ENCODE data around the gene AKR7A3.
"Not testable (repeated sequence)": the region's sequence is repeated elsewhere in the genome, so short reads cannot be mapped to it uniquely, and the experiment has no call there.

Gene AKR7A3

GRCh38 chr1:19308509-19308907 is 19.9 kb upstream of the AKR7A3 start:
- peaks cover 18% of the 10 kb centered on the region for H3K4me1 ChIP-seq (ENCODE audit: insufficient read depth, low read length)
- H3K9me3 ChIP-seq (ENCODE audit: low read length): no peaks in the 10 kb centered on the region
- no peak overlapping the region for H3K4me3 ChIP-seq (ENCODE audit: low read depth in 1 of 2, low read length in 2 of 2)
- H3K36me3 ChIP-seq (ENCODE audit: insufficient read depth, low read length): peaks cover 48% of the 10 kb centered on the region
- no peak overlapping the region for H3K9ac ChIP-seq (ENCODE audit: low read length)
- no peaks in the 10 kb centered on the region for H3K27me3 ChIP-seq (ENCODE audit: control insufficient read depth in 1 of 2, insufficient read depth in 2 of 2, low read length in 2 of 2)
- H3K27ac ChIP-seq (ENCODE audit: low read depth, low read length): no peak overlapping the region

GRCh38 chr1:19307794-19308508 is 19.4 kb upstream of the AKR7A3 start:
- Histone ChIP-seq H3K9me3 (ENCODE audit: low read length) (no peaks in the 10 kb centered on the region), H3K36me3 (ENCODE audit: insufficient read depth, low read length) (peaks cover 54% of the 10 kb centered on the region), H3K4me1 (ENCODE audit: insufficient read depth, low read length) (peaks cover 12% of the 10 kb centered on the region), H3K9ac (ENCODE audit: low read length) (no peak overlapping the region), H3K27me3 (ENCODE audit: control insufficient read depth in 1 of 2, insufficient read depth in 2 of 2, low read length in 2 of 2) (no peaks in the 10 kb centered on the region), H3K27ac (ENCODE audit: low read depth, low read length) (no peak overlapping the region), H3K4me3 (ENCODE audit: low read depth in 1 of 2, low read length in 2 of 2) (no peak overlapping the region)

- Histone ChIP-seq H3K36me3 (ENCODE audit: insufficient read depth, low read length) (peaks cover 58% of the 10 kb centered on the region), H3K27me3 (ENCODE audit: control insufficient read depth in 1 of 2, insufficient read depth in 2 of 2, low read length in 2 of 2) (no peaks in the 10 kb centered on the region), H3K9ac (ENCODE audit: low read length) (no peak overlapping the region)
These were observed 18.4 kb upstream of the AKR7A3 start for GRCh38 chr1:19306941-19307340.

GRCh38 chr1:19305880-19306279 is 17.3 kb upstream of the AKR7A3 start:
- no peak overlapping the region for H3K27ac ChIP-seq (ENCODE audit: low read depth, low read length)
- no peaks in the 10 kb centered on the region for H3K9me3 ChIP-seq (ENCODE audit: low read length)
- peaks cover 4% of the 10 kb centered on the region for H3K4me1 ChIP-seq (ENCODE audit: insufficient read depth, low read length)
- H3K4me3 ChIP-seq (ENCODE audit: low read depth in 1 of 2, low read length in 2 of 2): no peak overlapping the region
- H3K27me3 ChIP-seq (ENCODE audit: control insufficient read depth in 1 of 2, insufficient read depth in 2 of 2, low read length in 2 of 2): no peaks in the 10 kb centered on the region
- H3K36me3 ChIP-seq (ENCODE audit: insufficient read depth, low read length): peaks cover 58% of the 10 kb centered on the region
- H3K9ac ChIP-seq (ENCODE audit: low read length): no peak overlapping the region

More at GRCh38 chr1:19306941-19307340, 18.4 kb upstream of the AKR7A3 start:
- Histone ChIP-seq H3K27ac (ENCODE audit: low read depth, low read length) (no peak overlapping the region), H3K9me3 (ENCODE audit: low read length) (no peaks in the 10 kb centered on the region), H3K4me1 (ENCODE audit: insufficient read depth, low read length) (peaks cover 10% of the 10 kb centered on the region), H3K4me3 (ENCODE audit: low read depth in 1 of 2, low read length in 2 of 2) (no peak overlapping the region)

- H3K4me3 ChIP-seq (ENCODE audit: low read depth in 1 of 2, low read length in 2 of 2); H3K27me3 ChIP-seq (ENCODE audit: control insufficient read depth in 1 of 2, insufficient read depth in 2 of 2, low read length in 2 of 2); H3K27ac ChIP-seq (ENCODE audit: low read depth, low read length); H3K9ac ChIP-seq (ENCODE audit: low read length); H3K4me1 ChIP-seq (ENCODE audit: insufficient read depth, low read length); H3K9me3 ChIP-seq (ENCODE audit: low read length): not testable (repeated sequence)
- H3K36me3 ChIP-seq (ENCODE audit: insufficient read depth, low read length): peaks cover 58% of the 10 kb centered on the region
These were observed 15.5 kb upstream of the AKR7A3 start for GRCh38 chr1:19304081-19304480.

- Histone ChIP-seq H3K4me3 (ENCODE audit: low read depth in 1 of 2, low read length in 2 of 2) (no peak overlapping the region), H3K27ac (ENCODE audit: low read depth, low read length) (no peak overlapping the region), H3K36me3 (ENCODE audit: insufficient read depth, low read length) (peaks cover 22% of the 10 kb centered on the region), H3K4me1 (ENCODE audit: insufficient read depth, low read length) (no peaks in the 10 kb centered on the region), H3K27me3 (ENCODE audit: control insufficient read depth in 1 of 2, insufficient read depth in 2 of 2, low read length in 2 of 2) (no peaks in the 10 kb centered on the region), H3K9ac (ENCODE audit: low read length) (no peak overlapping the region), H3K9me3 (ENCODE audit: low read length) (no peaks in the 10 kb centered on the region)
These were observed 11.6 kb upstream of the AKR7A3 start for GRCh38 chr1:19300211-19300610.

- Histone ChIP-seq H3K9ac (ENCODE audit: low read length) (no peak overlapping the region), H3K36me3 (ENCODE audit: insufficient read depth, low read length) (no peaks in the 10 kb centered on the region), H3K27me3 (ENCODE audit: control insufficient read depth in 1 of 2, insufficient read depth in 2 of 2, low read length in 2 of 2) (no peaks in the 10 kb centered on the region), H3K4me3 (ENCODE audit: low read depth in 1 of 2, low read length in 2 of 2) (no peak overlapping the region), H3K4me1 (ENCODE audit: insufficient read depth, low read length) (no peaks in the 10 kb centered on the region), H3K9me3 (ENCODE audit: low read length) (no peaks in the 10 kb centered on the region), H3K27ac (ENCODE audit: low read depth, low read length) (no peak overlapping the region)
These were observed 6.1 kb upstream of the AKR7A3 start for GRCh38 chr1:19294638-19295037.

- Histone ChIP-seq H3K9me3 (ENCODE audit: low read length) (no peaks in the 10 kb centered on the region), H3K9ac (ENCODE audit: low read length) (no peak overlapping the region), H3K4me3 (ENCODE audit: low read depth in 1 of 2, low read length in 2 of 2) (peak overlapping the region; percentile 11 to 60), H3K27me3 (ENCODE audit: control insufficient read depth in 1 of 2, insufficient read depth in 2 of 2, low read length in 2 of 2) (no peaks in the 10 kb centered on the region), H3K36me3 (ENCODE audit: insufficient read depth, low read length) (no peaks in the 10 kb centered on the region), H3K4me1 (ENCODE audit: insufficient read depth, low read length) (peaks cover 6% of the 10 kb centered on the region), H3K27ac (ENCODE audit: low read depth, low read length) (no peak overlapping the region)
These were observed 674 bp upstream of the AKR7A3 start for GRCh38 chr1:19289244-19289643.

GRCh38 chr1:19287436-19288185 is 959 bp downstream of the AKR7A3 start:
- no peak overlapping the region for H3K27ac ChIP-seq (ENCODE audit: low read depth, low read length)
- H3K27me3 ChIP-seq (ENCODE audit: control insufficient read depth in 1 of 2, insufficient read depth in 2 of 2, low read length in 2 of 2): no peaks in the 10 kb centered on the region
- H3K36me3 ChIP-seq (ENCODE audit: insufficient read depth, low read length): no peaks in the 10 kb centered on the region
- no peaks in the 10 kb centered on the region for H3K9me3 ChIP-seq (ENCODE audit: low read length)
- no peak overlapping the region for H3K9ac ChIP-seq (ENCODE audit: low read length)
- peaks cover 6% of the 10 kb centered on the region for H3K4me1 ChIP-seq (ENCODE audit: insufficient read depth, low read length)
- H3K4me3 ChIP-seq (ENCODE audit: low read depth in 1 of 2, low read length in 2 of 2): no peak overlapping the region

GRCh38 chr1:19285807-19286206 is 2.8 kb downstream of the AKR7A3 start:
- not testable (repeated sequence) for H3K36me3 ChIP-seq (ENCODE audit: insufficient read depth, low read length); H3K9ac ChIP-seq (ENCODE audit: low read length); H3K27ac ChIP-seq (ENCODE audit: low read depth, low read length); H3K4me1 ChIP-seq (ENCODE audit: insufficient read depth, low read length); H3K27me3 ChIP-seq (ENCODE audit: control insufficient read depth in 1 of 2, insufficient read depth in 2 of 2, low read length in 2 of 2); H3K4me3 ChIP-seq (ENCODE audit: low read depth in 1 of 2, low read length in 2 of 2); H3K9me3 ChIP-seq (ENCODE audit: low read length)

GRCh38 chr1:19285366-19285765 is 3.2 kb downstream of the AKR7A3 start:
- not testable (repeated sequence) for H3K27me3 ChIP-seq (ENCODE audit: control insufficient read depth in 1 of 2, insufficient read depth in 2 of 2, low read length in 2 of 2); H3K4me3 ChIP-seq (ENCODE audit: low read depth in 1 of 2, low read length in 2 of 2); H3K27ac ChIP-seq (ENCODE audit: low read depth, low read length); H3K36me3 ChIP-seq (ENCODE audit: insufficient read depth, low read length); H3K9ac ChIP-seq (ENCODE audit: low read length); H3K4me1 ChIP-seq (ENCODE audit: insufficient read depth, low read length); H3K9me3 ChIP-seq (ENCODE audit: low read length)

GRCh38 chr1:19284881-19285280 is 3.7 kb downstream of the AKR7A3 start:
- Histone ChIP-seq H3K27ac (ENCODE audit: low read depth, low read length) (no peak overlapping the region), H3K9ac (ENCODE audit: low read length) (no peak overlapping the region), H3K27me3 (ENCODE audit: control insufficient read depth in 1 of 2, insufficient read depth in 2 of 2, low read length in 2 of 2) (no peaks in the 10 kb centered on the region), H3K36me3 (ENCODE audit: insufficient read depth, low read length) (no peaks in the 10 kb centered on the region), H3K4me1 (ENCODE audit: insufficient read depth, low read length) (peaks cover 6% of the 10 kb centered on the region), H3K4me3 (ENCODE audit: low read depth in 1 of 2, low read length in 2 of 2) (no peak overlapping the region), H3K9me3 (ENCODE audit: low read length) (no peaks in the 10 kb centered on the region)

Measured in muscle layer of colon (tissue), 2 donors.